HepG2 (cell line): Measurements from ENCODE around the gene PERCC1. TPM values are rescaled to one million over a fixed set of nuclear protein-coding genes. Genes with fewer than 3 reads are reported as not detected.

ENCODE experiments used
- ATAC-seq: fragments of 200-7000 bp; cut with Tn5 transposase; 3 replicates; pipeline ENCODE4 v1.9.1; 2020; ENCODE audit warnings: mild to moderate bottlenecking, moderate library complexity
- BruUV-seq: library from RNA; stranded (reverse); fragments of 400-500 nt; replicated peaks from 2 replicates; lab custom pipeline; 2021; lab: Mats Ljungman, UMichigan
- CTCF ChIA-PET: fragments of 300-600 bp; formaldehyde crosslinking; extraction: SDS; loops from one replicate; lab custom pipeline; 2021; ENCODE audit warnings: low total read pairs, inconsistent platforms, low intra/inter-chr PET ratio; lab: Yijun Ruan, JAX
- POLR2A ChIA-PET: fragments of 350-600 bp; sonication (Branson Sonifier 250); formaldehyde crosslinking; loops from one replicate; lab custom pipeline; 2020; ENCODE audit warnings: antibody characterized with exemption, inconsistent platforms; lab: Yijun Ruan, JAX
- DNase-seq: peaks from one replicate; pipeline ENCODE4 v3.0.0-alpha.2; 2015; ENCODE audit warnings: low spot score
- FAIRE-seq: peaks from 3 replicates; lab custom pipeline; 2011; peaks lifted over from hg19 to GRCh38; lab: Jason Lieb, UNC
- H2AFZ ChIP-seq: one replicate; pipeline ENCODE4 v1.6.1; 2011; ENCODE audit warnings: low read length, inconsistent platforms
- H3K27ac ChIP-seq: fragments of 300-600 bp; 3 replicates; pipeline ENCODE4 v1.8.0; 2011; ENCODE audit warnings: mixed run types, mild to moderate bottlenecking, mixed read lengths, low read length, inconsistent platforms; ENCODE audit not compliant: insufficient read depth; ENCODE audit errors: extremely low read length
- H3K27me3 ChIP-seq, 2 experiments: fragments of 200-600 bp in 1 of 2; 2 replicates in 1 of 2; 3 replicates in 1 of 2; pipeline versions ENCODE4 v1.6.0 to v1.8.0; 2011; ENCODE audit warnings: low read length in 2 of 2, mild to moderate bottlenecking in 2 of 2, moderate library complexity in 2 of 2, inconsistent platforms in 1 of 2; ENCODE audit not compliant: insufficient read depth in 2 of 2, control insufficient read depth in 1 of 2
- H3K36me3 ChIP-seq, 2 experiments: fragments of 200-600 bp in 1 of 2; replicated peaks in 1 of 2; 2 replicates in 1 of 2; 3 replicates in 1 of 2; pipeline versions ENCODE4 v1.5.1 to v1.8.0; 2011; ENCODE audit warnings: low read length in 2 of 2, inconsistent platforms in 1 of 2; ENCODE audit not compliant: insufficient read depth in 2 of 2, control insufficient read depth in 1 of 2
- H3K4me1 ChIP-seq: 2 replicates; pipeline ENCODE4 v1.5.1; 2012; ENCODE audit warnings: low read length, inconsistent platforms; ENCODE audit not compliant: insufficient read depth
- H3K4me2 ChIP-seq: 2 replicates; pipeline ENCODE4 v1.6.0; 2011; ENCODE audit warnings: low read depth, low read length, inconsistent platforms
- H3K4me3 ChIP-seq, 3 experiments: fragments of 200-600 bp in 1 of 3; sonication (generic), shearing (Covaris generic) in 1 of 3; replicated peaks in 1 of 3; 2 replicates each; pipeline ENCODE4 v1.5.1; 2011 to 2016; ENCODE audit warnings: low read length in 3 of 3, inconsistent platforms in 2 of 3, low read depth in 2 of 3, mild to moderate bottlenecking in 2 of 3, control low read depth in 1 of 3, mixed read lengths in 1 of 3; ENCODE audit not compliant: insufficient read depth in 1 of 3
- H3K79me2 ChIP-seq: one replicate; pipeline ENCODE4 v1.6.1; 2011; ENCODE audit warnings: low read length, inconsistent platforms; ENCODE audit not compliant: insufficient read depth
- H3K9ac ChIP-seq: 2 replicates; pipeline ENCODE4 v1.6.0; 2011; ENCODE audit warnings: mild to moderate bottlenecking, low read depth, low read length, inconsistent platforms; ENCODE audit not compliant: insufficient read depth
- H3K9me3 ChIP-seq: 2 replicates; pipeline ENCODE4 v1.5.1; 2012; ENCODE audit warnings: mild to moderate bottlenecking, low read length
- H4K20me1 ChIP-seq: 2 replicates; pipeline ENCODE4 v1.6.0; 2011; ENCODE audit warnings: inconsistent platforms, mild to moderate bottlenecking, low read length, moderate library complexity; ENCODE audit not compliant: insufficient read depth
- E2F5 ChIP-seq: sonication (generic); formaldehyde crosslinking; conservative IDR thresholded peaks from 2 replicates; pipeline ENCODE4 v1.4.0; 2020; ENCODE audit warnings: missing genetic modification reagents
- FOXM1 ChIP-seq: sonication (generic); formaldehyde crosslinking; IDR thresholded peaks from 2 replicates; pipeline ENCODE4 v1.5.0; 2020; ENCODE audit warnings: missing genetic modification reagents
- GATAD2A ChIP-seq: IDR thresholded peaks from 2 replicates; pipeline ENCODE4 v1.6.1; 2016
- IRF1 ChIP-seq: sonication (generic); formaldehyde crosslinking; IDR thresholded peaks from 2 replicates; pipeline ENCODE4 v1.4.0; 2020; ENCODE audit warnings: low read depth, mild to moderate bottlenecking, missing genetic modification reagents
- IRF2 ChIP-seq: IDR thresholded peaks from 2 replicates; pipeline ENCODE4 v1.6.1; 2018; ENCODE audit warnings: missing genetic modification reagents, missing compliant biosample characterization
- KDM2A ChIP-seq: sonication (generic); formaldehyde crosslinking; IDR thresholded peaks from 2 replicates; pipeline ENCODE4 v1.4.0; 2020; ENCODE audit warnings: low read depth, missing genetic modification reagents, borderline replicate concordance
- MAZ ChIP-seq, 2 experiments: sonication (generic) in 1 of 2; formaldehyde crosslinking in 1 of 2; IDR thresholded peaks; 2 replicates each; pipeline versions ENCODE4 v1.5.0 to v1.6.1; 2012 to 2020; ENCODE audit warnings: low read depth in 2 of 2, mild to moderate bottlenecking in 2 of 2, borderline replicate concordance in 1 of 2, improper control_type of control experiment in 1 of 2, low read length in 1 of 2, missing genetic modification reagents in 1 of 2, moderate library complexity in 1 of 2
- MEIS1 ChIP-seq: sonication (generic); formaldehyde crosslinking; IDR thresholded peaks from 2 replicates; pipeline ENCODE4 v1.9.0; 2021; ENCODE audit warnings: mild to moderate bottlenecking, missing genetic modification reagents, moderate library complexity, borderline replicate concordance
- MNT ChIP-seq: fragments of 450-650 bp; IDR thresholded peaks from 2 replicates; pipeline ENCODE4 v1.6.1; 2016
- MXD3 ChIP-seq: IDR thresholded peaks from 2 replicates; pipeline ENCODE4 v1.6.1; 2016; ENCODE audit warnings: mild to moderate bottlenecking, missing biosample characterization, missing genetic modification reagents
- PBX3 ChIP-seq: sonication (generic); formaldehyde crosslinking; IDR thresholded peaks from 2 replicates; pipeline ENCODE4 v1.8.1; 2023; ENCODE audit warnings: missing genetic modification reagents, inconsistent platforms, borderline replicate concordance
- SNAPC2 ChIP-seq: sonication (generic); formaldehyde crosslinking; IDR thresholded peaks from 2 replicates; pipeline ENCODE4 v1.8.1; 2022; ENCODE audit warnings: mild to moderate bottlenecking, missing genetic modification reagents
- ZNF513 ChIP-seq: sonication (generic); formaldehyde crosslinking; conservative IDR thresholded peaks from 2 replicates; pipeline ENCODE4 v1.5.0; 2020; ENCODE audit warnings: missing genetic modification reagents
- ZNF619 ChIP-seq: sonication (generic); formaldehyde crosslinking; IDR thresholded peaks from 2 replicates; pipeline ENCODE4 v1.4.0; 2020; ENCODE audit warnings: mild to moderate bottlenecking, missing genetic modification reagents
- ZSCAN30 ChIP-seq: sonication (generic); formaldehyde crosslinking; IDR thresholded peaks from 2 replicates; pipeline ENCODE4 v1.5.0; 2020; ENCODE audit warnings: mild to moderate bottlenecking, missing genetic modification reagents
- WGBS: methylation state at CpG from one replicate; pipeline ENCODE4 v1.1.6; 2017; ENCODE audit warnings: low lambda C conversion rate; 5-methylcytosine and 5-hydroxymethylcytosine counted together
- in situ Hi-C: cut with HindIII; loops from 2 replicates; pipeline ENCODE4 v1.10.0; 2017; ENCODE audit warnings: low pct_unique_long_range_greater_than_20kb; ENCODE audit not compliant: extremely low pct_ligation_motif_present
- intact Hi-C: fragments of 100-400 bp; cut with micrococcal nuclease; formaldehyde crosslinking; loops from one replicate; pipeline ENCODE4 v1.10.0; 2022; ENCODE audit not compliant: unreplicated experiment
- polyA plus RNA-seq, 8 experiments: library from polyadenylated mRNA; depleted of rRNA in 3 of 8; stranded (reverse) in 7 of 8; unstranded in 1 of 8; fragments of >200 nt; fragmentation: Illumina TruSeq in 4 of 8; extraction: Trizol in 4 of 8; gene quantifications; 2 replicates each; pipeline versions ENCODE4 v1.2.1 to v1.2.3, GENCODE V29; 2011 to 2016; ENCODE audit warnings: low read depth in 4 of 8, missing spikeins in 1 of 8, mixed read lengths in 1 of 8; ENCODE audit not compliant: insufficient read depth in 1 of 8
- total RNA-seq, 5 experiments: library from RNA; depleted of rRNA; stranded (reverse); fragments of >200 nt; fragmentation: Illumina TruSeq; extraction: Trizol; gene quantifications; 2 replicates each; pipeline ENCODE4 v1.2.3, GENCODE V29; 2016; ENCODE audit warnings: low read depth in 1 of 5

The PERCC1 gene
- total and polyA plus RNA-seq, 2 of the 13 experiments (the other 11 are each of a cell fraction or from before 2014, with no cell fraction given): 0.15 TPM; not detected in 1

- TF ChIP-seq ZNF619 (CRISPR knock-in tag): no peak
Observed at GRCh38 chr16:1432388-1433262, 1.7 kb downstream of the PERCC1 start (continued).

- no peaks in the 10 kb centered on the region for H4K20me1 ChIP-seq
- peaks cover 10 to 44% of the 10 kb centered on the region in 2 experiments for H3K27me3 ChIP-seq
- no peak overlapping the region for H2AFZ ChIP-seq
- ATAC-seq (no peak), DNase-seq (no peak), FAIRE-seq (no peak)
- H3K36me3 ChIP-seq: no peaks in the 10 kb centered on the region
- no peak overlapping the region for H3K9ac ChIP-seq
- WGBS: no CpG with 5 or more reads among the region's 14 CpGs
- H3K4me1 ChIP-seq: peaks cover 69% of the 10 kb centered on the region
- ChIA-PET POLR2A (interaction anchor here (1.3 kb wide), 1 partner anchor 12 kb away, joined by 6 read pairs; the partner anchor contains the start of gene UQCC4), CTCF (no interaction called here)
- H3K4me2 ChIP-seq: no peak overlapping the region
- TF ChIP-seq MEIS1 (CRISPR knock-in tag) (no peak), MNT (no peak), FOXM1 (no peak), MXD3 (no peak), MAZ (IDR thresholded peaks at IDR 0.05; ENCODE audit: borderline replicate concordance, low read depth, low read length) (no peak), MAZ (CRISPR knock-in tag; IDR thresholded peaks at IDR 0.05; ENCODE audit: low read depth) (no peak), ZSCAN30 (no peak), IRF1 (CRISPR knock-in tag) (no peak), ZNF513 (CRISPR knock-in tag) (no peak), SNAPC2 (no peak), E2F5 (no peak), KDM2A (CRISPR knock-in tag) (no peak), GATAD2A (CRISPR knock-in tag) (no peak), IRF2 (CRISPR knock-in tag) (no peak), PBX3 (CRISPR knock-in tag) (no peak)
- H3K9me3 ChIP-seq: no peaks in the 10 kb centered on the region
- in situ Hi-C loops: no loop called here
- H3K27ac ChIP-seq: no peak overlapping the region
- H3K4me3 ChIP-seq: no peak overlapping the region
- no peaks in the 10 kb centered on the region for H3K79me2 ChIP-seq
- intact Hi-C loops: no loop called here
- no TSS peak for BruUV-seq
Observed at GRCh38 chr16:1433263-1433560, 2.3 kb downstream of the PERCC1 start.
